Astrocyte (in vitro differentiated cells and primary cell): ENCODE measurements around the gene ALG2.

Source experiments
- EZH2 ChIP-seq: IDR thresholded peaks from 2 replicates; pipeline ENCODE4 v1.6.1; 2012; ENCODE audit warnings: mild to moderate bottlenecking, low read length, inconsistent platforms; ENCODE audit not compliant: insufficient read depth
- TF ChIP-seq, protein P1 (sequence below): IDR thresholded peaks from 2 replicates; pipeline ENCODE4 v1.5.1; 2011; ENCODE audit warnings: low read depth, mild to moderate bottlenecking, inconsistent platforms, low read length, moderate library complexity; ENCODE audit not compliant: insufficient read depth

DNA sequence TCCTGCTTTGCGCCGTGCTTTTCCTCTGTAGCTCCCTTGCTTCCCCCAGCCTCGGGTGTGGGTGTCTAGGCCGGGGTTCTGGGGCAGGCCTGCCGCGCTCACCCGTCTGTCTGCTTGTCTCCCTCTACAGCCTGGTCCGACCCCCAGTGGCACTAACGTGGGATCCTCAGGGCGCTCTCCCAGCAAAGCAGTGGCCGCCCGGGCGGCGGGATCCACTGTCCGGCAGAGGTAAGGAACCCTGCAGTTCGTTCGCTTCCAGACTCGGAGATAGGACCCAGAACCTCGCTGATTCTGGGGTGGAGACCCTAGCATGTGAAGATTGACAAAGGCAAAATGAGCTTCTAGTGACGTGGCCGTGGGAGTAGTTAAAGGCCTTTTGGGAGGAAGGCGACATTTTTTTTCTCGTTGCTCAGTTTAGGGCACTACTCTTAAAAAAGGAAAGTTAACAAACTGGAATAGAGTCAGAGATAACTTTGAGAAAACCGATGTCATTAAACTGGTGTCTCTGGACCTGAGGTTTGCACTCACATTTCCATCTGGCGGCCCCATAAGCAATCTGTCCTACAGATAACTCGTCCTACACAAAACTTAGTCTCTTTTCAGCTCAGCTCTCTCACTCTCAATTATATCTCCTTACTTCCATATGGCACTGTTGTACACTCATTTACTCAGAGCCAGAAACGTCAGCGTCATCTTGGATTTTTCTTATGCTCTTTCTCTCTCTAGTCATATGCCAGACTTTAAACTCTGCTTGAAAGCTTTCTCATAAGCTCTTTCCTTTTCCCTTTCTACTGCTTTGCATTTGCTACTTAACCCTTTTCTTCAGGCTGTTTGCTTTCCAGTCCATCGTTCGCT lies 901 bp upstream of the ALG2 start:
- TF ChIP-seq, protein P1, sequence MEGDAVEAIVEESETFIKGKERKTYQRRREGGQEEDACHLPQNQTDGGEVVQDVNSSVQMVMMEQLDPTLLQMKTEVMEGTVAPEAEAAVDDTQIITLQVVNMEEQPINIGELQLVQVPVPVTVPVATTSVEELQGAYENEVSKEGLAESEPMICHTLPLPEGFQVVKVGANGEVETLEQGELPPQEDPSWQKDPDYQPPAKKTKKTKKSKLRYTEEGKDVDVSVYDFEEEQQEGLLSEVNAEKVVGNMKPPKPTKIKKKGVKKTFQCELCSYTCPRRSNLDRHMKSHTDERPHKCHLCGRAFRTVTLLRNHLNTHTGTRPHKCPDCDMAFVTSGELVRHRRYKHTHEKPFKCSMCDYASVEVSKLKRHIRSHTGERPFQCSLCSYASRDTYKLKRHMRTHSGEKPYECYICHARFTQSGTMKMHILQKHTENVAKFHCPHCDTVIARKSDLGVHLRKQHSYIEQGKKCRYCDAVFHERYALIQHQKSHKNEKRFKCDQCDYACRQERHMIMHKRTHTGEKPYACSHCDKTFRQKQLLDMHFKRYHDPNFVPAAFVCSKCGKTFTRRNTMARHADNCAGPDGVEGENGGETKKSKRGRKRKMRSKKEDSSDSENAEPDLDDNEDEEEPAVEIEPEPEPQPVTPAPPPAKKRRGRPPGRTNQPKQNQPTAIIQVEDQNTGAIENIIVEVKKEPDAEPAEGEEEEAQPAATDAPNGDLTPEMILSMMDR, result no peak
- no peak for TF ChIP-seq EZH2
